ENCODE results near the gene ADAP1. TPM values are rescaled to one million over a fixed set of nuclear protein-coding genes. Genes with fewer than 3 reads are reported as not detected.

The ADAP1 gene
- total and polyA plus RNA-seq, 11 donors, result 3.1 to 16.5 (median 12.0) TPM

DNA sequence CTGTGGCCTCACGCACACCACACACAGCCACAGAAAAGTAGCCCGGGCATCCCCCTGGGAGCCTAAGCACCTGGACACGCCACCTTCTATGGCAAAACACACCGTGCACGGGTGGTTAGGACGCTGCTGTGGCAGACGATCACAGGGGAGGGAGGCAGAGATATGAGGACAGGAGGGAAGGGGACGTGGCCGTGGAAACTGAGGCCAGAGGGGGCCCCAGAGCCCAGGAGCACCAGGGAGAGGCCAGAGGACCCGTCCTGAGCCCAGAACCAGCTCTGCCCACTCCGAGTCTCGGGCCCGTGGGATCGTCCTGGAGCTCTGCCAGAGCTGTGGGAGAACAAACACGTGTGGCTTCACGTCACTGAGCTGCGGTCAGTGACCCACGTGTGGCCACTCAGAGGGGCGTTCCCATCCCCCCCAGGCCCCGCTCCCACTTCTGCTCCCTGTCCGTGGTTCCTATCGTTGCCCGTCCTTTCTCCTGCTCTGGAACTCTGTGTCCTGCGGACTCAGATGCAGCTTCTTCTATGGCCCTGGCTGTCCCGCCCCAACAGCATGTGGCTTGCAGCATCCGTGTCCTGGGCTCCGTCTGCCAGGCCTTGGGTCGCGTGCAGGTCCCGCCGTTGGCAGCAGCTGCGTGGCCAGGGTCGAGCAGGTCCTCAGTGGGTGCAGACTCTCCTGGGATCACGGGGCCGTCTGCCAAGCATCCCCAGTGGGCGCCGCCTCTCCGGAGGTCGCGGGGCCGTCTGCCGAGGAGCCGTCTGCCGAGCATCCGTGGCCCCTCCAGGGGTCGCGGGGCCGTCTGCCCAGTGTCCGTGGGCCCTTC, 47.1 kb downstream of the ADAP1 start:
- Histone ChIP-seq H3K9me3 (no peaks in the 10 kb centered on the region), H3K36me3 (no peaks in the 10 kb centered on the region), H3K27ac (no peak overlapping the region), H3K4me3 (no peak overlapping the region), H3K4me1 (peaks cover 0 to 29% (median 4%) of the 10 kb centered on the region in 12 donors), H3K27me3 (peaks cover 0 to 18% (median 3%) of the 10 kb centered on the region in 9 donors)
- 67 to 82% (median 73%) methylated on average over 47 to 49 of the region's 49 CpGs for WGBS, 4 donors
- ATAC-seq, result peak in 1 of 4 donors; percentile 40
- peak in 2 of 5 donors; percentile 49 to 77 for DNase-seq
- TF ChIP-seq POLR2A (IDR thresholded peaks at IDR 0.05), result no peak
- TF ChIP-seq, protein P1, sequence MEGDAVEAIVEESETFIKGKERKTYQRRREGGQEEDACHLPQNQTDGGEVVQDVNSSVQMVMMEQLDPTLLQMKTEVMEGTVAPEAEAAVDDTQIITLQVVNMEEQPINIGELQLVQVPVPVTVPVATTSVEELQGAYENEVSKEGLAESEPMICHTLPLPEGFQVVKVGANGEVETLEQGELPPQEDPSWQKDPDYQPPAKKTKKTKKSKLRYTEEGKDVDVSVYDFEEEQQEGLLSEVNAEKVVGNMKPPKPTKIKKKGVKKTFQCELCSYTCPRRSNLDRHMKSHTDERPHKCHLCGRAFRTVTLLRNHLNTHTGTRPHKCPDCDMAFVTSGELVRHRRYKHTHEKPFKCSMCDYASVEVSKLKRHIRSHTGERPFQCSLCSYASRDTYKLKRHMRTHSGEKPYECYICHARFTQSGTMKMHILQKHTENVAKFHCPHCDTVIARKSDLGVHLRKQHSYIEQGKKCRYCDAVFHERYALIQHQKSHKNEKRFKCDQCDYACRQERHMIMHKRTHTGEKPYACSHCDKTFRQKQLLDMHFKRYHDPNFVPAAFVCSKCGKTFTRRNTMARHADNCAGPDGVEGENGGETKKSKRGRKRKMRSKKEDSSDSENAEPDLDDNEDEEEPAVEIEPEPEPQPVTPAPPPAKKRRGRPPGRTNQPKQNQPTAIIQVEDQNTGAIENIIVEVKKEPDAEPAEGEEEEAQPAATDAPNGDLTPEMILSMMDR (IDR thresholded peaks at IDR 0.05), result no peak
- intact Hi-C loops (cut with DNase I), result loop anchor here in 3 of 10 donors (5.0 to 10.0 kb wide), 5 partner anchors 45 to 267 kb away; partner anchors contain the start of gene ADAP1 (in 2 of the 3)

DNA sequence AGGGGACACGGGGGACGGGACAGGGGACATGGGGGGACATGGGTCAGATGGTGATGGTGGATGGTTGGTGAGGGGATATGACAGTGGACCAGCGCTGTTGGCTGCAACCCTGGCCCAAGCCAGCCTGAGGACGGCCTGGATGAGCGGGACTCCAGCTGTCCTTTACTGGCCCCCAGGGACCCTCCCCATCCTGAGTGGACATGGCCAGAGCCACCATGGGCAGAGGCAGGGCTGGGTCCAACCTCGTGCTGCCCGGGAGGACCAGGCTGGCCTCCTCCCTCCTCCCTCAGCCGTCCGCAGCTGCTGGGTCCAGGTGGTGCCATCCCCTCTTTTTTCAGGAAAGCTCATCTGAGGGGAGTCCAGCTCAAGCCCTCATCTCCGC, 47.7 kb downstream of the ADAP1 start:
- WGBS, 4 donors, result 64 to 84% (median 68%) methylated on average over 1 to 10 of the region's 10 CpGs
- DNase-seq, result no peak
- Histone ChIP-seq H3K9me3 (no peaks in the 10 kb centered on the region), H3K4me1 (peaks cover 0 to 29% (median 4%) of the 10 kb centered on the region in 12 donors), H3K27me3 (peaks cover 0 to 18% (median 3%) of the 10 kb centered on the region in 9 donors), H3K36me3 (no peaks in the 10 kb centered on the region), H3K27ac (no peak overlapping the region), H3K4me3 (no peak overlapping the region)
- no peak for TF ChIP-seq POLR2A (IDR thresholded peaks at IDR 0.05)
- TF ChIP-seq, protein P1 (IDR thresholded peaks at IDR 0.05), result no peak
- intact Hi-C loops (cut with DNase I), result loop anchor here in 3 of 10 donors (5.0 to 10.0 kb wide), 5 partner anchors 46 to 268 kb away; partner anchors contain the start of gene ADAP1 (in 2 of the 3)
- no peak for ATAC-seq

DNA sequence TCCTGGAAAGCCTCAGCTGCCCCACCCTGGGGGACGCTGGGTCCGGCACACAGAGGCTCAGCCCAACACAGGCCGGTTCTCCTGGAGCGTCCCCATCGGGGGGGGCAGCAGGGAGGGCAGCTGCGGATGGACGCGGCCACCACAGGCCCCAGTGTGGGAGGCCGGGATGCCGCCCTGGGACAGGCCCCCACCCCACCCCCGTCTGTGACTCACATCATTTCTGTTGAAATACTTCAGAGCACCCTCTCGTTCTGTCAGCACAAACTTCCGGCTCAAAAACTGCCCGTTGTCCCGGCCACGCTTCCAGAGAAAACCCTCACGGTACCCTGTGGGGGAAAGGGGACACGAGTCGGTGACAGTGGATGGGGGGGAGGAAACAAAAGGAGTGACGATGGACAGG, 49.6 kb downstream of the ADAP1 start:
- Histone ChIP-seq H3K27ac (peak overlapping the region in 1 of 12 donors; percentile 7), H3K36me3 (no peaks in the 10 kb centered on the region), H3K4me3 (peak overlapping the region in 3 of 12 donors; percentile 10 to 20 (median 20)), H3K27me3 (peaks cover 0 to 18% (median 3%) of the 10 kb centered on the region in 9 donors), H3K9me3 (no peaks in the 10 kb centered on the region), H3K4me1 (peaks cover 0 to 31% (median 9%) of the 10 kb centered on the region in 12 donors)
- intact Hi-C loops (cut with DNase I), result loop anchor here in 3 of 10 donors (5.0 to 10.0 kb wide), 5 partner anchors 47 to 270 kb away; partner anchors contain the start of gene ADAP1 (in 2 of the 3)
- no peak for DNase-seq
- WGBS, 4 donors, result 42 to 55% (median 51%) methylated on average over 20 of the region's 20 CpGs
- TF ChIP-seq, protein P1 (IDR thresholded peaks at IDR 0.05), result no peak
- no peak for TF ChIP-seq POLR2A (IDR thresholded peaks at IDR 0.05)
- peak in 2 of 4 donors; percentile 8 to 12 for ATAC-seq

All from heart left ventricle (tissue), 16 donors.